ENCODE results near the gene RFNG. TPM values are rescaled to one million over a fixed set of nuclear protein-coding genes. Genes with fewer than 3 reads are reported as not detected.
A peak's percentile ranks its signal among the peaks of the same experiment; 100 is the strongest.

RFNG gene
- total and polyA plus RNA-seq, 2 of the 13 experiments (the other 11 are each of a cell fraction or from before 2014, with no cell fraction given) = 61.4 to 64.0 TPM

DNA sequence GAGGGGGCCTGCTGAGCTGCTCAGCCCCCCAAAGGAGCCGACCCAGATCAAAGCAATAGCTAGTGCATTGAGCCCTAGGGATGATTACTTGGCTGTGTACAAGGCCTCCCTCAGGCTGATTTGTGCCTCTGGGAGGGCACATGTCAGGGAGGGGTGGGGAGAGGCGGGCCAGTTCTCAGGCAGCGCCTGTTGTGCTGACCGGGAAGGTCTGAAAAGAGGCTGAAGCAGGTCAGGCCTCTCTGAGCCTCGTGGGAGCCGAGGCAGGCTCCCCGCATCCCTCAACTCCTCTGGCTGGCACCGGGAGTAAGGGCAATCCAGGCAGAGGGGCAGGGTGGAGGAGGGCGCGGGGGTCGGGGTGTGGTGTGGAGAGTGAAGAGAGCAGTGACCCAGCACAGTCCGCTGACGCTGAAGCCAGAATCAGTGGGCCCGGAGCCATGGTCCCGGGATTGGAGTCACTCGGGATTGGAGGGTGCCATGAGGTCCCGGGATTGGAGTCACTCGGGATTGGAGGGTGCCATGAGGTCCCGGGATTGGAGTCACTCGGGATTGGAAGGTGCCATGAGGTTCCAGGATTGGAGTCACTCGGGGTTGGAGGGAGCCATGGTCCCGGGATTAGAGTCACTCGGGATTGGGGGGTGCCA is 17.1 kb downstream of the RFNG start (continued):
- TF ChIP-seq ZNF768 (CRISPR knock-in tag; IDR thresholded peaks at IDR 0.05) (peak; percentile 17; the same call in 1 of the 2 replicates), NR2F6 (IDR thresholded peaks at IDR 0.05) (no peak), NR2F6 (CRISPR knock-in tag; IDR thresholded peaks at IDR 0.05) (no peak), POLR2A (IDR thresholded peaks at IDR 0.05; ENCODE audit: insufficient read depth in 1 of 2, low read depth in 2 of 2, low read length in 2 of 2) (peak in 1 of 2 experiments; percentile 30; a peak in 1 of 4 replicates), HMG20A (CRISPR knock-in tag; IDR thresholded peaks at IDR 0.05; ENCODE audit: borderline replicate concordance) (no peak), TRIM24 (CRISPR knock-in tag; IDR thresholded peaks at IDR 0.05) (no peak), POLR2G (IDR thresholded peaks at IDR 0.05; ENCODE audit: low read depth, low read length) (peak; percentile 56), ZFYVE20 (CRISPR knock-in tag; IDR thresholded peaks at IDR 0.05; ENCODE audit: borderline replicate concordance, low read depth) (no peak), ZNF101 (CRISPR knock-in tag; IDR thresholded peaks at IDR 0.05; ENCODE audit: borderline replicate concordance, low read depth) (no peak), POLR2AphosphoS5 (IDR thresholded peaks at IDR 0.05; ENCODE audit: low read depth, low read length) (peak; percentile 46; the same call in 1 of the 2 replicates)
- TF ChIP-seq, protein P1, sequence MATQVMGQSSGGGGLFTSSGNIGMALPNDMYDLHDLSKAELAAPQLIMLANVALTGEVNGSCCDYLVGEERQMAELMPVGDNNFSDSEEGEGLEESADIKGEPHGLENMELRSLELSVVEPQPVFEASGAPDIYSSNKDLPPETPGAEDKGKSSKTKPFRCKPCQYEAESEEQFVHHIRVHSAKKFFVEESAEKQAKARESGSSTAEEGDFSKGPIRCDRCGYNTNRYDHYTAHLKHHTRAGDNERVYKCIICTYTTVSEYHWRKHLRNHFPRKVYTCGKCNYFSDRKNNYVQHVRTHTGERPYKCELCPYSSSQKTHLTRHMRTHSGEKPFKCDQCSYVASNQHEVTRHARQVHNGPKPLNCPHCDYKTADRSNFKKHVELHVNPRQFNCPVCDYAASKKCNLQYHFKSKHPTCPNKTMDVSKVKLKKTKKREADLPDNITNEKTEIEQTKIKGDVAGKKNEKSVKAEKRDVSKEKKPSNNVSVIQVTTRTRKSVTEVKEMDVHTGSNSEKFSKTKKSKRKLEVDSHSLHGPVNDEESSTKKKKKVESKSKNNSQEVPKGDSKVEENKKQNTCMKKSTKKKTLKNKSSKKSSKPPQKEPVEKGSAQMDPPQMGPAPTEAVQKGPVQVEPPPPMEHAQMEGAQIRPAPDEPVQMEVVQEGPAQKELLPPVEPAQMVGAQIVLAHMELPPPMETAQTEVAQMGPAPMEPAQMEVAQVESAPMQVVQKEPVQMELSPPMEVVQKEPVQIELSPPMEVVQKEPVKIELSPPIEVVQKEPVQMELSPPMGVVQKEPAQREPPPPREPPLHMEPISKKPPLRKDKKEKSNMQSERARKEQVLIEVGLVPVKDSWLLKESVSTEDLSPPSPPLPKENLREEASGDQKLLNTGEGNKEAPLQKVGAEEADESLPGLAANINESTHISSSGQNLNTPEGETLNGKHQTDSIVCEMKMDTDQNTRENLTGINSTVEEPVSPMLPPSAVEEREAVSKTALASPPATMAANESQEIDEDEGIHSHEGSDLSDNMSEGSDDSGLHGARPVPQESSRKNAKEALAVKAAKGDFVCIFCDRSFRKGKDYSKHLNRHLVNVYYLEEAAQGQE (IDR thresholded peaks at IDR 0.05; ENCODE audit: borderline replicate concordance in 1 of 2, low read depth in 1 of 2, low read length in 2 of 2) = no peak
- TF ChIP-seq, protein P2, sequence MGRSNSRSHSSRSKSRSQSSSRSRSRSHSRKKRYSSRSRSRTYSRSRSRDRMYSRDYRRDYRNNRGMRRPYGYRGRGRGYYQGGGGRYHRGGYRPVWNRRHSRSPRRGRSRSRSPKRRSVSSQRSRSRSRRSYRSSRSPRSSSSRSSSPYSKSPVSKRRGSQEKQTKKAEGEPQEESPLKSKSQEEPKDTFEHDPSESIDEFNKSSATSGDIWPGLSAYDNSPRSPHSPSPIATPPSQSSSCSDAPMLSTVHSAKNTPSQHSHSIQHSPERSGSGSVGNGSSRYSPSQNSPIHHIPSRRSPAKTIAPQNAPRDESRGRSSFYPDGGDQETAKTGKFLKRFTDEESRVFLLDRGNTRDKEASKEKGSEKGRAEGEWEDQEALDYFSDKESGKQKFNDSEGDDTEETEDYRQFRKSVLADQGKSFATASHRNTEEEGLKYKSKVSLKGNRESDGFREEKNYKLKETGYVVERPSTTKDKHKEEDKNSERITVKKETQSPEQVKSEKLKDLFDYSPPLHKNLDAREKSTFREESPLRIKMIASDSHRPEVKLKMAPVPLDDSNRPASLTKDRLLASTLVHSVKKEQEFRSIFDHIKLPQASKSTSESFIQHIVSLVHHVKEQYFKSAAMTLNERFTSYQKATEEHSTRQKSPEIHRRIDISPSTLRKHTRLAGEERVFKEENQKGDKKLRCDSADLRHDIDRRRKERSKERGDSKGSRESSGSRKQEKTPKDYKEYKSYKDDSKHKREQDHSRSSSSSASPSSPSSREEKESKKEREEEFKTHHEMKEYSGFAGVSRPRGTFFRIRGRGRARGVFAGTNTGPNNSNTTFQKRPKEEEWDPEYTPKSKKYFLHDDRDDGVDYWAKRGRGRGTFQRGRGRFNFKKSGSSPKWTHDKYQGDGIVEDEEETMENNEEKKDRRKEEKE (IDR thresholded peaks at IDR 0.05) = no peak
- TF ChIP-seq, protein P3, sequence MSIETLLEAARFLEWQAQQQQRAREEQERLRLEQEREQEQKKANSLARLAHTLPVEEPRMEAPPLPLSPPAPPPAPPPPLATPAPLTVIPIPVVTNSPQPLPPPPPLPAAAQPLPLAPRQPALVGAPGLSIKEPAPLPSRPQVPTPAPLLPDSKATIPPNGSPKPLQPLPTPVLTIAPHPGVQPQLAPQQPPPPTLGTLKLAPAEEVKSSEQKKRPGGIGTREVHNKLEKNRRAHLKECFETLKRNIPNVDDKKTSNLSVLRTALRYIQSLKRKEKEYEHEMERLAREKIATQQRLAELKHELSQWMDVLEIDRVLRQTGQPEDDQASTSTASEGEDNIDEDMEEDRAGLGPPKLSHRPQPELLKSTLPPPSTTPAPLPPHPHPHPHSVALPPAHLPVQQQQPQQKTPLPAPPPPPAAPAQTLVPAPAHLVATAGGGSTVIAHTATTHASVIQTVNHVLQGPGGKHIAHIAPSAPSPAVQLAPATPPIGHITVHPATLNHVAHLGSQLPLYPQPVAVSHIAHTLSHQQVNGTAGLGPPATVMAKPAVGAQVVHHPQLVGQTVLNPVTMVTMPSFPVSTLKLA (IDR thresholded peaks at IDR 0.05) = peak; percentile 71
- TF ChIP-seq, protein P4, sequence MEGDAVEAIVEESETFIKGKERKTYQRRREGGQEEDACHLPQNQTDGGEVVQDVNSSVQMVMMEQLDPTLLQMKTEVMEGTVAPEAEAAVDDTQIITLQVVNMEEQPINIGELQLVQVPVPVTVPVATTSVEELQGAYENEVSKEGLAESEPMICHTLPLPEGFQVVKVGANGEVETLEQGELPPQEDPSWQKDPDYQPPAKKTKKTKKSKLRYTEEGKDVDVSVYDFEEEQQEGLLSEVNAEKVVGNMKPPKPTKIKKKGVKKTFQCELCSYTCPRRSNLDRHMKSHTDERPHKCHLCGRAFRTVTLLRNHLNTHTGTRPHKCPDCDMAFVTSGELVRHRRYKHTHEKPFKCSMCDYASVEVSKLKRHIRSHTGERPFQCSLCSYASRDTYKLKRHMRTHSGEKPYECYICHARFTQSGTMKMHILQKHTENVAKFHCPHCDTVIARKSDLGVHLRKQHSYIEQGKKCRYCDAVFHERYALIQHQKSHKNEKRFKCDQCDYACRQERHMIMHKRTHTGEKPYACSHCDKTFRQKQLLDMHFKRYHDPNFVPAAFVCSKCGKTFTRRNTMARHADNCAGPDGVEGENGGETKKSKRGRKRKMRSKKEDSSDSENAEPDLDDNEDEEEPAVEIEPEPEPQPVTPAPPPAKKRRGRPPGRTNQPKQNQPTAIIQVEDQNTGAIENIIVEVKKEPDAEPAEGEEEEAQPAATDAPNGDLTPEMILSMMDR (CRISPR knock-in tag; IDR thresholded peaks at IDR 0.05) = no peak
- TF ChIP-seq, protein P5, sequence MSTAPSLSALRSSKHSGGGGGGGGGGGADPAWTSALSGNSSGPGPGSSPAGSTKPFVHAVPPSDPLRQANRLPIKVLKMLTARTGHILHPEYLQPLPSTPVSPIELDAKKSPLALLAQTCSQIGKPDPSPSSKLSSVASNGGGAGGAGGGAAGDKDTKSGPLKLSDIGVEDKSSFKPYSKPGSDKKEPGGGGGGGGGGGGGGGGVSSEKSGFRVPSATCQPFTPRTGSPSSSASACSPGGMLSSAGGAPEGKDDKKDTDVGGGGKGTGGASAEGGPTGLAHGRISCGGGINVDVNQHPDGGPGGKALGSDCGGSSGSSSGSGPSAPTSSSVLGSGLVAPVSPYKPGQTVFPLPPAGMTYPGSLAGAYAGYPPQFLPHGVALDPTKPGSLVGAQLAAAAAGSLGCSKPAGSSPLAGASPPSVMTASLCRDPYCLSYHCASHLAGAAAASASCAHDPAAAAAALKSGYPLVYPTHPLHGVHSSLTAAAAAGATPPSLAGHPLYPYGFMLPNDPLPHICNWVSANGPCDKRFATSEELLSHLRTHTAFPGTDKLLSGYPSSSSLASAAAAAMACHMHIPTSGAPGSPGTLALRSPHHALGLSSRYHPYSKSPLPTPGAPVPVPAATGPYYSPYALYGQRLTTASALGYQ (CRISPR knock-in tag; IDR thresholded peaks at IDR 0.05) = no peak
